ENCODE measurements around the gene WDR77.

GRCh38 chr1:111454859-111455641 is 6.0 kb upstream of the WDR77 start:
- TF ChIP-seq CTCF (conservative IDR thresholded peaks at IDR 0.05 in 1 of 2, IDR thresholded peaks at IDR 0.05 in 1 of 2; ENCODE audit: extremely low read depth in 1 of 2, insufficient read depth in 1 of 2, low read depth in 1 of 2, low read length in 2 of 2) = no peak
- TF ChIP-seq EZH2 (IDR thresholded peaks at IDR 0.05; ENCODE audit: borderline replicate concordance, low read length) = no peak
